Prostate gland (tissue), 2 donors: ENCODE measurements around the gene OR8S1. TPM values are rescaled to one million over a fixed set of nuclear protein-coding genes. Genes with fewer than 3 reads are reported as not detected.
"Not testable (repeated sequence)": the region's sequence is repeated elsewhere in the genome, so short reads cannot be mapped to it uniquely, and the experiment has no call there.

ENCODE experiments used
- DNase-seq: peaks from one replicate; pipeline ENCODE4 v3.0.0-alpha.2; 2019; ENCODE audit warnings: low spot score
- H3K27ac ChIP-seq, 2 donors: fragments of 200-600 bp; sonication (generic); 2 replicates each; pipeline ENCODE4 v1.5.1; 2017 to 2019
- H3K27me3 ChIP-seq: fragments of 200-600 bp; sonication (generic); replicated peaks from 2 replicates; pipeline ENCODE4 v1.5.1; 2019; ENCODE audit not compliant: insufficient read depth
- H3K36me3 ChIP-seq, 2 donors: fragments of 200-600 bp; sonication (generic); 1 replicate in 1 of 2; 2 replicates in 1 of 2; pipeline versions ENCODE4 v1.5.1 to v1.8.1; 2017 to 2019
- H3K4me1 ChIP-seq: fragments of 200-600 bp; sonication (generic); replicated peaks from 2 replicates; pipeline ENCODE4 v1.5.1; 2019
- H3K4me3 ChIP-seq, 2 donors: fragments of 200-600 bp; sonication (generic); 2 replicates each; pipeline ENCODE4 v1.5.1; 2017 to 2019
- H3K9me3 ChIP-seq: fragments of 200-600 bp; sonication (generic); 2 replicates; pipeline ENCODE4 v1.5.1; 2017
- CTCF ChIP-seq, 4 experiments: fragments of 200-600 bp in 2 of 4; fragments of 450-650 bp in 2 of 4; sonication (generic) in 2 of 4; IDR thresholded peaks; 1 replicate in 3 of 4; 2 replicates in 1 of 4; pipeline ENCODE4 v1.5.1; 2016 to 2019; ENCODE audit warnings: antibody characterized with exemption in 4 of 4, mild to moderate bottlenecking in 2 of 4, moderate library complexity in 2 of 4
- POLR2A ChIP-seq: fragments of 450-650 bp; IDR thresholded peaks from one replicate; pipeline ENCODE4 v1.6.1; 2016; ENCODE audit warnings: antibody characterized with exemption, mild to moderate bottlenecking
- POLR2AphosphoS5 ChIP-seq: sonication (generic); formaldehyde crosslinking; IDR thresholded peaks from one replicate; pipeline ENCODE4 v1.6.1; 2017; ENCODE audit warnings: antibody characterized with exemption
- WGBS: methylation state at CpG from one replicate; pipeline ENCODE4 v1.1.5; 2018; 5-methylcytosine and 5-hydroxymethylcytosine counted together
- intact Hi-C: fragments of 100-400 bp; cut with DNase I; formaldehyde crosslinking; loops from one replicate; pipeline ENCODE4 v1.14.2; 2022
- total RNA-seq, 2 donors: library from RNA; depleted of rRNA; stranded (reverse); fragments of >200 nt; gene quantifications; one replicate each; pipeline ENCODE4 v1.1.0, GENCODE V29; 2016

Gene OR8S1
- total RNA-seq, 2 donors from 2014 or later: not detected

DNA sequence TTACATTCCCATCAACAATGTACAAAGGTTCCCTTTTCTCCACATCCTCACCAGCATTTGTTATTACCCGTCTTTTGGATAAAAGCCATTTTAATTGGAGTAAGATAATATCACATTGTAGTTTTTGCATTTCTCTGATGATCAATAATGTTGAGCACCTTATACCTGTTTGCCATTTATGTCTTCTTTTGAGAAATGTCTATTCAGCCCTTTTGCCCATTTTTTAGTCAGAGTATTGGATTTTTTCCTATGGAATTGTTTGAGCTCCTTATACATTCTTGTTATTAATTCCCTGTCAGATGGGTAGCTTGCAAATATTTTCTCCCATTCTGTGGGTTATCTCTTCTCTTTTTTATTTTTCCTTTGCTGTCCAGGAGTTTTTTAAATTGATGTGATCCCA lies 10.7 kb upstream of the OR8S1 start:
- Histone ChIP-seq H3K9me3 (no peaks in the 10 kb centered on the region), H3K27me3 (no peaks in the 10 kb centered on the region), H3K36me3 (no peaks in the 10 kb centered on the region), H3K27ac (no peak overlapping the region), H3K4me1 (no peaks in the 10 kb centered on the region), H3K4me3 (no peak overlapping the region)
- intact Hi-C loops: no loop called here
- no peak for DNase-seq
- WGBS: 75% methylated on average over 1 of the region's 1 CpG
- TF ChIP-seq POLR2A: no peak
- no peak for TF ChIP-seq POLR2AphosphoS5
- no peak for TF ChIP-seq CTCF (IDR thresholded peaks at IDR 0.05)

GRCh38 chr12:48520381-48520780 lies 5.1 kb upstream of the OR8S1 start:
- H3K4me3 ChIP-seq, H3K4me1 ChIP-seq, DNase-seq, intact Hi-C loops, H3K27ac ChIP-seq, H3K9me3 ChIP-seq, H3K27me3 ChIP-seq, H3K36me3 ChIP-seq: not testable (repeated sequence)
- WGBS: 90% methylated on average over 18 of the region's 24 CpGs

DNA sequence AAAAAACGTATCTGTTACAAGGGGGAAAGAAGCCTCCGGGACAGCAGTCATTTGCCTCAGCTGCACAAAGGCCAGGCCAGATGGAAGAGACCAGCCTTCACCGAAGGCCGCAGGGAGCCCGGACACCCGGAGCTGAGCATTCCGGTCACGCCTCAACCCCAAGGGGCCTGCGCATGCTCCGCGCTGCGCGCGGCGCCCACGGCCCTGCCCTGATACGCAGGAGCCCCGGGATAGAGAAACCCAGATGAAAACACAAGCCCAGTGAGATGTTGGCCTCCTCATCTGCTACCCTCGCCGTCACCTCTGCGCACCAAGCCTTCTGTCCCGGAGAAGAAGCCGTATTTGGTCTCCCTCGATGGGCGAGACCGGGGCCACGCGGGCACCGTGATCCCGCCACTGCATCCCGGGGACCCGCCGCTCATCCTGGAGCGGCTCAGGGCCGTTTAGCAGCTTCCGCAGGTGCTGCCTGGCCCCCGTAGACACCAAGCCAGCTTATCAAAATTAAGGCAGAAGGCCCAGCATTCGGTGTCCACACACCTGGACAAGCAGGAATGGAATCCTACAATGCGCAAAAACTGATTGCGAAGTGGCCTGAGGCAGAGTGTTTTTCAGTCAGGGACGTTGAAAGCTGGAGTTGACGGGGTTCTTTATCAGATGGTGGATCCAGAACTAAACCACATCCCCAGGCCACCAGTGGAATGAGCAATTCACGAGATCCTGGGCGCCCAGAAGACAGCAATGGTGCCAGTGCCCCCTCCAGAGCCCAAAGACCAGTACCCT lies 2.6 kb downstream of the OR8S1 start:
- Histone ChIP-seq H3K27me3 (no peaks in the 10 kb centered on the region), H3K27ac (no peak overlapping the region), H3K4me3 (no peak overlapping the region), H3K36me3 (no peaks in the 10 kb centered on the region), H3K9me3 (no peaks in the 10 kb centered on the region), H3K4me1 (no peaks in the 10 kb centered on the region)
- intact Hi-C loops: no loop called here
- 90% methylated on average over 44 of the region's 44 CpGs for WGBS
- TF ChIP-seq POLR2A: no peak
- no peak for TF ChIP-seq CTCF (IDR thresholded peaks at IDR 0.05)
- TF ChIP-seq POLR2AphosphoS5: no peak
- no peak for DNase-seq

DNA sequence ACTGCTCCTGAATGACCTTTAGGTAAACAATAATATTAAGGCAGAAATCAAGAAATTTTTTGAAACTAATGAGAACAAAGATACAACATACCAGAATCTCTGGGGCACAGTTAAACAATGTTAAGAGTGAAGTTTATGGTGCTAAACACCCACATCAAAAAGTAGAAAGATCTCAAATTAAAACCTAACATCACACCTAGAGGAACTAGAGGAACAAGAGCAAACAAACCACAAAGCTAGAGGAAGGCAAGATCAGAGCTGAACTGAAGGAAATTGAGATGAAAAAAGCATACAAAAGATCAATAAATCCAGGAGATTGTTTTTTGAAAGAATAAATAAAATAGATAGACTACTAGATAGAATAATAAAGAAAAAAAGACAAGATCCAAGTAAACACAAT lies 7.2 kb downstream of the OR8S1 start:
- H3K4me1 ChIP-seq: no peaks in the 10 kb centered on the region
- no peak overlapping the region for H3K27ac ChIP-seq
- no peaks in the 10 kb centered on the region for H3K27me3 ChIP-seq
- no peak for DNase-seq
- no peaks in the 10 kb centered on the region for H3K36me3 ChIP-seq
- H3K9me3 ChIP-seq: no peaks in the 10 kb centered on the region
- H3K4me3 ChIP-seq: no peak overlapping the region
- intact Hi-C loops: no loop called here
- TF ChIP-seq POLR2A (no peak), CTCF (IDR thresholded peaks at IDR 0.05) (no peak), POLR2AphosphoS5 (no peak)

- no peak for DNase-seq
- intact Hi-C loops: no loop called here
- Histone ChIP-seq H3K4me3 (no peak overlapping the region), H3K9me3 (no peaks in the 10 kb centered on the region), H3K36me3 (no peaks in the 10 kb centered on the region), H3K27me3 (no peaks in the 10 kb centered on the region), H3K27ac (no peak overlapping the region), H3K4me1 (no peaks in the 10 kb centered on the region)
- 97% methylated on average over 1 of the region's 1 CpG for WGBS
- no peak for TF ChIP-seq POLR2AphosphoS5
- no peak for TF ChIP-seq POLR2A
- TF ChIP-seq CTCF (IDR thresholded peaks at IDR 0.05): no peak
Observed at GRCh38 chr12:48536602-48537001, 11.2 kb downstream of the OR8S1 start.
